Keratinocyte (primary cell): ENCODE measurements around the gene ERICH4. TPM values are rescaled to one million over a fixed set of nuclear protein-coding genes. Genes with fewer than 3 reads are reported as not detected.

Experiments
- DNase-seq: peaks from one replicate; pipeline ENCODE4 v3.0.0-alpha.2; 2011; ENCODE audit warnings: low read depth, missing footprints, low spot score
- FAIRE-seq: peaks from 2 replicates; lab custom pipeline; 2011; peaks lifted over from hg19 to GRCh38; lab: Jason Lieb, UNC
- H2AFZ ChIP-seq: 2 replicates; pipeline ENCODE4 v1.6.0; 2012; ENCODE audit warnings: low read length, control low read depth, inconsistent platforms; ENCODE audit not compliant: control insufficient read depth
- H3K27ac ChIP-seq: 2 replicates; pipeline ENCODE4 v1.5.1; 2011; ENCODE audit warnings: low read length; ENCODE audit not compliant: control insufficient read depth, insufficient read depth
- H3K27me3 ChIP-seq: 3 replicates; pipeline ENCODE4 v1.6.0; 2011; ENCODE audit warnings: low read length; ENCODE audit not compliant: control insufficient read depth, insufficient read depth; ENCODE audit errors: extremely low read depth
- H3K36me3 ChIP-seq, 2 experiments: 2 replicates in 1 of 2; 3 replicates in 1 of 2; pipeline ENCODE4 v1.5.1; 2011; ENCODE audit warnings: low read length in 2 of 2, mild to moderate bottlenecking in 1 of 2; ENCODE audit not compliant: control insufficient read depth in 2 of 2, insufficient read depth in 2 of 2; ENCODE audit errors: extremely low read depth in 1 of 2
- H3K4me1 ChIP-seq: 3 replicates; pipeline ENCODE4 v1.5.1; 2011; ENCODE audit warnings: low read length; ENCODE audit not compliant: control insufficient read depth, insufficient read depth; ENCODE audit errors: extremely low read depth
- H3K4me2 ChIP-seq: 3 replicates; pipeline ENCODE4 v1.6.0; 2011; ENCODE audit warnings: low read depth, low read length; ENCODE audit not compliant: control insufficient read depth, insufficient read depth; ENCODE audit errors: extremely low read depth
- H3K4me3 ChIP-seq, 3 experiments: fragments of 200-600 bp in 1 of 3; sonication (generic) in 1 of 3; 2 replicates in 2 of 3; 3 replicates in 1 of 3; pipeline ENCODE4 v1.5.1; 2011 to 2016; ENCODE audit warnings: low read length in 3 of 3, mild to moderate bottlenecking in 3 of 3, control low read depth in 2 of 3, inconsistent platforms in 1 of 3, low read depth in 1 of 3, mixed read lengths in 1 of 3, mixed run types in 1 of 3, moderate library complexity in 1 of 3; ENCODE audit not compliant: control insufficient read depth in 2 of 3, insufficient read depth in 2 of 3; ENCODE audit errors: extremely low read depth in 1 of 3
- H3K79me2 ChIP-seq: 2 replicates; pipeline ENCODE4 v1.6.0; 2012; ENCODE audit warnings: low read length; ENCODE audit not compliant: control insufficient read depth, insufficient read depth
- H3K9ac ChIP-seq: 3 replicates; pipeline ENCODE4 v1.6.0; 2011; ENCODE audit warnings: low read length; ENCODE audit not compliant: control insufficient read depth, insufficient read depth; ENCODE audit errors: extremely low read depth
- H3K9me1 ChIP-seq: 3 replicates; pipeline ENCODE4 v1.6.0; 2011; ENCODE audit warnings: low read length; ENCODE audit not compliant: control insufficient read depth, insufficient read depth; ENCODE audit errors: extremely low read depth
- H3K9me3 ChIP-seq: 2 replicates; pipeline ENCODE4 v1.5.1; 2012; ENCODE audit warnings: low read depth, low read length; ENCODE audit not compliant: control insufficient read depth
- H4K20me1 ChIP-seq: 3 replicates; pipeline ENCODE4 v1.6.0; 2011; ENCODE audit warnings: low read length; ENCODE audit not compliant: control insufficient read depth, insufficient read depth; ENCODE audit errors: extremely low read depth
- EZH2 ChIP-seq: IDR thresholded peaks from one replicate; pipeline ENCODE4 v1.6.1; 2012; ENCODE audit warnings: inconsistent platforms, mild to moderate bottlenecking, low read length, moderate library complexity
- dilution Hi-C: fragments of 300-500 bp; cut with MboI; formaldehyde crosslinking; loops from one replicate; pipeline ENCODE4 v1.7.0; 2020; ENCODE audit warnings: low sequenced_read_pairs; ENCODE audit not compliant: extremely low pct_ligation_motif_present
- polyA plus RNA-seq, 5 experiments: library from polyadenylated mRNA; depleted of rRNA in 3 of 5; stranded (reverse) in 3 of 5; stranded (forward) in 1 of 5; unstranded in 1 of 5; fragments of >200 nt; gene quantifications; 1 replicate in 1 of 5; 2 replicates in 3 of 5; 3 replicates in 1 of 5; pipeline versions ENCODE4 v1.2.1 to v1.2.3, GENCODE V29; 2011 to 2012; ENCODE audit warnings: missing spikeins in 2 of 5, low read depth in 1 of 5, low replicate concordance in 1 of 5
- TF ChIP-seq, protein P1 (sequence below), 3 experiments: IDR thresholded peaks in 1 of 3; conservative IDR thresholded peaks in 1 of 3; optimal IDR thresholded peaks in 1 of 3; 2 replicates in 2 of 3; 3 replicates in 1 of 3; pipeline versions ENCODE3 to v1.5.1; 2011; ENCODE audit warnings: low read length in 3 of 3, mild to moderate bottlenecking in 3 of 3, moderate library complexity in 2 of 3, control low read depth in 1 of 3, inconsistent platforms in 1 of 3; ENCODE audit not compliant: insufficient read depth in 2 of 3; ENCODE audit errors: extremely low read depth in 1 of 3

ERICH4 gene
- polyA plus RNA-seq, 1 donor (not counting 4 experiments of a cell fraction or from before 2014, with no cell fraction given) = not detected

GRCh38 chr19:41445575-41445974, 2.6 kb downstream of the ERICH4 start:
- dilution Hi-C loops = no loop called here
- H3K4me1 ChIP-seq = peaks cover 7% of the 10 kb centered on the region
- H3K36me3 ChIP-seq = no peaks in the 10 kb centered on the region
- H3K9me1 ChIP-seq = no peaks in the 10 kb centered on the region
- H2AFZ ChIP-seq = no peak overlapping the region
- no peak for DNase-seq
- TF ChIP-seq EZH2 = no peak
- TF ChIP-seq, protein P1, sequence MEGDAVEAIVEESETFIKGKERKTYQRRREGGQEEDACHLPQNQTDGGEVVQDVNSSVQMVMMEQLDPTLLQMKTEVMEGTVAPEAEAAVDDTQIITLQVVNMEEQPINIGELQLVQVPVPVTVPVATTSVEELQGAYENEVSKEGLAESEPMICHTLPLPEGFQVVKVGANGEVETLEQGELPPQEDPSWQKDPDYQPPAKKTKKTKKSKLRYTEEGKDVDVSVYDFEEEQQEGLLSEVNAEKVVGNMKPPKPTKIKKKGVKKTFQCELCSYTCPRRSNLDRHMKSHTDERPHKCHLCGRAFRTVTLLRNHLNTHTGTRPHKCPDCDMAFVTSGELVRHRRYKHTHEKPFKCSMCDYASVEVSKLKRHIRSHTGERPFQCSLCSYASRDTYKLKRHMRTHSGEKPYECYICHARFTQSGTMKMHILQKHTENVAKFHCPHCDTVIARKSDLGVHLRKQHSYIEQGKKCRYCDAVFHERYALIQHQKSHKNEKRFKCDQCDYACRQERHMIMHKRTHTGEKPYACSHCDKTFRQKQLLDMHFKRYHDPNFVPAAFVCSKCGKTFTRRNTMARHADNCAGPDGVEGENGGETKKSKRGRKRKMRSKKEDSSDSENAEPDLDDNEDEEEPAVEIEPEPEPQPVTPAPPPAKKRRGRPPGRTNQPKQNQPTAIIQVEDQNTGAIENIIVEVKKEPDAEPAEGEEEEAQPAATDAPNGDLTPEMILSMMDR (optimal IDR thresholded peaks at IDR 0.05 in 1 of 3, IDR thresholded peaks at IDR 0.05 in 1 of 3, conservative IDR thresholded peaks at IDR 0.05 in 1 of 3; ENCODE audit: extremely low read depth in 1 of 3, insufficient read depth in 2 of 3, low read length in 3 of 3) = no peak
- H3K27ac ChIP-seq = no peak overlapping the region
- no peak overlapping the region for H3K9ac ChIP-seq
- H3K4me2 ChIP-seq = no peak overlapping the region
- no peak overlapping the region for H3K4me3 ChIP-seq
- FAIRE-seq = no peak
- no peaks in the 10 kb centered on the region for H3K79me2 ChIP-seq
- H3K27me3 ChIP-seq = no peaks in the 10 kb centered on the region
- no peaks in the 10 kb centered on the region for H4K20me1 ChIP-seq
- H3K9me3 ChIP-seq = no peaks in the 10 kb centered on the region

GRCh38 chr19:41447732-41448332, 4.9 kb downstream of the ERICH4 start:
- no peaks in the 10 kb centered on the region for H4K20me1 ChIP-seq
- FAIRE-seq (no peak), DNase-seq (no peak)
- TF ChIP-seq, protein P1 (optimal IDR thresholded peaks at IDR 0.05 in 1 of 3, IDR thresholded peaks at IDR 0.05 in 1 of 3, conservative IDR thresholded peaks at IDR 0.05 in 1 of 3; ENCODE audit: extremely low read depth in 1 of 3, insufficient read depth in 2 of 3, low read length in 3 of 3) = no peak
- no peak for TF ChIP-seq EZH2
- H2AFZ ChIP-seq = no peak overlapping the region
- no peaks in the 10 kb centered on the region for H3K9me3 ChIP-seq
- H3K4me2 ChIP-seq = no peak overlapping the region
- H3K27me3 ChIP-seq = no peaks in the 10 kb centered on the region
- H3K9me1 ChIP-seq = no peaks in the 10 kb centered on the region
- no peaks in the 10 kb centered on the region for H3K79me2 ChIP-seq
- H3K4me3 ChIP-seq = no peak overlapping the region
- no peaks in the 10 kb centered on the region for H3K36me3 ChIP-seq
- no peak overlapping the region for H3K27ac ChIP-seq
- H3K4me1 ChIP-seq = peaks cover 2% of the 10 kb centered on the region
- dilution Hi-C loops = no loop called here
- no peak overlapping the region for H3K9ac ChIP-seq
